Fibroblast of the aortic adventitia (primary cell): ENCODE data around the gene DCLK1. TPM values are rescaled to one million over a fixed set of nuclear protein-coding genes. Genes with fewer than 3 reads are reported as not detected.
A peak's percentile ranks its signal among the peaks of the same experiment; 100 is the strongest.

ENCODE experiments used
- DNase-seq: peaks from one replicate; pipeline ENCODE4 v3.0.0-alpha.2; 2010; ENCODE audit warnings: low read depth
- H3K4me3 ChIP-seq: 2 replicates; pipeline ENCODE4 v1.5.1; 2011; ENCODE audit warnings: low read depth, mild to moderate bottlenecking, control low read depth, low read length, moderate library complexity
- CTCF ChIP-seq: IDR thresholded peaks from 2 replicates; pipeline ENCODE4 v1.5.1; 2011; ENCODE audit warnings: mild to moderate bottlenecking, low read length, control low read depth, inconsistent platforms; ENCODE audit not compliant: insufficient read depth
- total RNA-seq: library from RNA; depleted of rRNA; stranded (reverse); fragments of >200 nt; gene quantifications from 2 replicates; pipeline ENCODE4 v1.2.3, GENCODE V29; 2012; ENCODE audit warnings: low replicate concordance

Gene DCLK1
- total RNA-seq, 1 donor: 80.0 TPM

GRCh38 chr13:36068566-36068965, 62.6 kb downstream of the DCLK1 start:
- TF ChIP-seq CTCF: no peak
- no peak for DNase-seq

GRCh38 chr13:36067746-36068381, 63.3 kb downstream of the DCLK1 start:
- peak; percentile 70 for DNase-seq
- no peak overlapping the region for H3K4me3 ChIP-seq
- no peak for TF ChIP-seq CTCF

More at GRCh38 chr13:36068566-36068965, 62.6 kb downstream of the DCLK1 start:
- no peak overlapping the region for H3K4me3 ChIP-seq

GRCh38 chr13:36062249-36062648, 68.9 kb downstream of the DCLK1 start:
- no peak overlapping the region for H3K4me3 ChIP-seq
- TF ChIP-seq CTCF: no peak
- no peak for DNase-seq

- no peak overlapping the region for H3K4me3 ChIP-seq
- no peak for TF ChIP-seq CTCF
- DNase-seq: no peak
Observed at GRCh38 chr13:36061621-36062020, 69.6 kb downstream of the DCLK1 start.

- TF ChIP-seq CTCF: no peak
- no peak overlapping the region for H3K4me3 ChIP-seq
- DNase-seq: peak; percentile 21
Observed at GRCh38 chr13:36061054-36061453, 70.1 kb downstream of the DCLK1 start.

GRCh38 chr13:36059321-36059720, 71.9 kb downstream of the DCLK1 start:
- DNase-seq: no peak
- no peak overlapping the region for H3K4me3 ChIP-seq
- TF ChIP-seq CTCF: no peak

GRCh38 chr13:36058116-36058515, 73.1 kb downstream of the DCLK1 start:
- no peak for DNase-seq
- H3K4me3 ChIP-seq: no peak overlapping the region
- TF ChIP-seq CTCF: no peak
